Spinal cord (tissue), 10 donors: Measurements from ENCODE around the gene LRP1. TPM values are rescaled to one million over a fixed set of nuclear protein-coding genes. Genes with fewer than 3 reads are reported as not detected.

Experiments used
- DNase-seq, 6 donors: peaks; one replicate each; pipeline versions ENCODE4 v3.0.0 to v3.0.0-alpha.2; 2013 to 2015; ENCODE audit warnings: low spot score in 6 of 6, low read depth in 4 of 6
- H3K27ac ChIP-seq: one replicate; pipeline ENCODE4 v1.5.1; 2013; ENCODE audit warnings: low read depth, low read length, control low read depth
- H3K27me3 ChIP-seq: one replicate; pipeline ENCODE4 v1.6.1; 2013; ENCODE audit warnings: low read length; ENCODE audit not compliant: control insufficient read depth, insufficient read depth
- H3K36me3 ChIP-seq: one replicate; pipeline ENCODE4 v1.6.1; 2013; ENCODE audit warnings: low read length; ENCODE audit not compliant: control insufficient read depth, insufficient read depth
- H3K4me1 ChIP-seq: one replicate; pipeline ENCODE4 v1.6.1; 2013; ENCODE audit warnings: low read length; ENCODE audit not compliant: control insufficient read depth, insufficient read depth
- H3K4me3 ChIP-seq: one replicate; pipeline ENCODE4 v1.5.1; 2013; ENCODE audit warnings: low read depth, low read length, control low read depth
- H3K9me3 ChIP-seq: one replicate; pipeline ENCODE4 v1.6.1; 2013; ENCODE audit warnings: low read length; ENCODE audit not compliant: control insufficient read depth, insufficient read depth
- WGBS: methylation state at CpG from one replicate; pipeline ENCODE4 v1.1.5; 2013; ENCODE audit warnings: missing lambda C conversion rate; ENCODE audit not compliant: insufficient coverage; 5-methylcytosine and 5-hydroxymethylcytosine counted together
- polyA plus RNA-seq, 2 donors: library from polyadenylated mRNA; unstranded; fragments of 120-200 nt; gene quantifications; one replicate each; pipeline ENCODE4 v1.2.1, GENCODE V29; 2013; ENCODE audit not compliant: insufficient read length in 2 of 2
- total RNA-seq, 2 donors: library from RNA; depleted of rRNA in 1 of 2; stranded (reverse); fragments of 120-200 nt in 1 of 2; fragments of >200 nt in 1 of 2; gene quantifications; one replicate each; pipeline versions ENCODE4 v1.2.3 to v1.2.4, GENCODE V29; 2013 to 2014
- donor health status: healthy.

Gene LRP1
- total and polyA plus RNA-seq, 4 donors: 182 to 319 (median 239) TPM

- DNase-seq: peak in 5 of 6 donors; percentile 70 to 97 (median 82)
- Histone ChIP-seq H3K27ac (no peak overlapping the region), H3K4me3 (no peak overlapping the region), H3K27me3 (peaks cover 43% of the 10 kb centered on the region), H3K9me3 (no peaks in the 10 kb centered on the region), H3K4me1 (peaks cover 59% of the 10 kb centered on the region), H3K36me3 (peaks cover 54% of the 10 kb centered on the region)
- WGBS: 1% methylated on average over 8 of the region's 16 CpGs
Observed at GRCh38 chr12:57213058-57213715, 84.9 kb downstream of the LRP1 start.

- Histone ChIP-seq H3K4me3 (no peak overlapping the region), H3K27me3 (peaks cover 49% of the 10 kb centered on the region), H3K36me3 (peaks cover 47% of the 10 kb centered on the region), H3K4me1 (peaks cover 59% of the 10 kb centered on the region), H3K9me3 (no peaks in the 10 kb centered on the region), H3K27ac (no peak overlapping the region)
- no peak for DNase-seq
- 66% methylated on average over 3 of the region's 4 CpGs for WGBS
Observed at GRCh38 chr12:57213763-57214397, 85.6 kb downstream of the LRP1 start.

GRCh38 chr12:57214398-57214781 is 86.1 kb downstream of the LRP1 start:
- DNase-seq: peak in 3 of 6 donors; percentile 48 to 94 (median 88)
- Histone ChIP-seq H3K4me3 (no peak overlapping the region), H3K4me1 (peaks cover 64% of the 10 kb centered on the region), H3K9me3 (no peaks in the 10 kb centered on the region), H3K27ac (no peak overlapping the region), H3K36me3 (peaks cover 42% of the 10 kb centered on the region), H3K27me3 (peaks cover 54% of the 10 kb centered on the region)
- 2% methylated on average over 11 of the region's 14 CpGs for WGBS

DNA sequence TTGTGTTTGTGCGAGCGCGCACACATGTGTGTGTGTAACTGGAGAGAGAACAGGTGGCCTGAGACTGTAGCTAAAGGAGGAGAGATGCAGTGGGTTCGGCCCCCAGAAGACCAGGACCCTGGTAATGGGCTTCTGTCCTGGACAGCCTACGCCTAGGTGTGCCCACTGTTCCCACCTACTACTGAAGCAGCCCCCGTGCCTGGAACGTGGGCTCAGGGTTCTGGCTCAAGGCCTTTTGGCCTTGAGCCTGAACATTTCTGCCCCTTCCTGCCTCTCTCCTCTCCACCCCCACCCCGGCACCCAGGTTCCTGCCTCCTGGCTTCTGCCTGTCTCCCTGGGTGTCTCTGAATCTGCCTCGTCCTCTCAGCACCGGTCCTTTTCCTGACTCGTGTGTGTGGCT is 86.8 kb downstream of the LRP1 start:
- H3K36me3 ChIP-seq: peaks cover 36% of the 10 kb centered on the region
- DNase-seq: no peak
- no peaks in the 10 kb centered on the region for H3K9me3 ChIP-seq
- WGBS: 32% methylated on average over 11 of the region's 11 CpGs
- H3K4me3 ChIP-seq: no peak overlapping the region
- peaks cover 61% of the 10 kb centered on the region for H3K27me3 ChIP-seq
- H3K4me1 ChIP-seq: peaks cover 71% of the 10 kb centered on the region
- no peak overlapping the region for H3K27ac ChIP-seq

DNA sequence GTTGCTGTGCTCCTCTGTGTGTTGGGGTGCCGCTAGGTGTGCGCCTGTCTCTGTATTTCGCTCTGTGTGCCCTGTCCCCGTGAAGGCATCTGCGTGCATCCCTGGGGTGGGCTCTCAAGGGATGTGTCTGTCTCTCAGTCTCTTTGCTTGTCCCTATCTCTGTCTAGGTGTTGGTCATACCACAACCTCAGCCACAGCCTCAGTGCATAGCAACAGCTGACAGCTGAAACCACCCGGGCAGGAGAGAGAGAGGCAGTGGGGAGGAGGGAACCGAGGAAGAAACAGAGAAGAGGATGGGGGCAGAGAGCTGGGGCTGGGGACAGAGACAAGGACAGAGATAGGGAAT is 87.4 kb downstream of the LRP1 start:
- Histone ChIP-seq H3K36me3 (peaks cover 30% of the 10 kb centered on the region), H3K27me3 (peaks cover 67% of the 10 kb centered on the region), H3K4me1 (peaks cover 76% of the 10 kb centered on the region), H3K27ac (no peak overlapping the region), H3K4me3 (peak overlapping the region; percentile 9), H3K9me3 (no peaks in the 10 kb centered on the region)
- DNase-seq: peak in 1 of 6 donors; percentile 61
- 14% methylated on average over 7 of the region's 7 CpGs for WGBS

DNA sequence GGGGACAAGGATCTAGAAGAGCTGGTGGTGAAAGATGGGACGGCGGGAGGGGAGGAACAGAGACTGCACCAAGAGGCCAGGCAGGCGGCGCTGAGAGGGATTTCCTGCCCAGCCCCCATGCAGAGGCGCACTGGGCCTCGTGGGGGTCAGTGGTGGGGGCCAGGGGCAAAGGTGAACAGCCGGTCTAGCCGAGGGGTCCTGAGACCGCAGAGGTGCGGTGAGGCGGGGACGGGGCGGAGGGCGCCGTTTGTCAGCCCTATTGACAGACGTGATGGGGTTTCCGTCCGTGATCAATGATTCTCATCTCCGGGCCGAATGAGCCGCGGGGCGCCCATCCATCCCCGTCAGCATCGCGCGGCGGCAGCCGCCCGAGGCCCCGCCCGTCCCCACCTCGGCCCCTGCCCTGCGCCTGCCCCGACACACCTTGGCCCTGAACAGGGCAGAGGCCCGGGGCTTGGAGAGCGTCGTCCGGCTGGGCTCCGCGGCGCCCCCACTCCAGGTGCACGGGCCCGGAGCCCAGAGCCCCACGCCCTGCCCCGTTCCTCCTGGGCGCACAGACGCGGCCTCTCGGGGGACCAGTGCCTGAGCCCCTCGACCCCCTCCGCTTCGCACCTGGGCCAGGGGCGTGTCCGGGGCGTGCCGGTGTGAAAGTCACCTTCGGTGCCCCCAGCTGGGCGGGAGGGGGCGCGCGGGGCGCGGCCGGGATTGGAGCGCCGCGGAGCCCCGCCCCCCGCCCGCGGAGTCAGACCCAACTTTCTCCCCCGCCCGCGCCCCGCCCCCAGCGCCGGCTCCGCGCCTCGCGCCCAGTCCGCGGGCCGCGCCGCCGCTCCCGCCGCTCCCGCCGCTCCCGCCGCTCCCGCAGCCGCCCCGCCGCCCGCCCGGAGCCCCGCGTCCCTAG is 88.0 kb downstream of the LRP1 start, which contains the start of gene NXPH4:
Gene NXPH4 (plus strand): TSS at position 781 of the 898 bp plus-strand sequence. CDS start 176 bp downstream, outside the sequence.
- under 1% methylated on average over 98 of the region's 102 CpGs for WGBS
- peaks cover 73% of the 10 kb centered on the region for H3K27me3 ChIP-seq
- H3K9me3 ChIP-seq: no peaks in the 10 kb centered on the region
- H3K36me3 ChIP-seq: peaks cover 24% of the 10 kb centered on the region
- H3K4me3 ChIP-seq: peak within 1 kb of the TSS; percentile 35
- DNase-seq: peak in 2 of 6 donors; percentile 66 to 80
- peaks cover 80% of the 10 kb centered on the region for H3K4me1 ChIP-seq
- H3K27ac ChIP-seq: no peak within 1 kb of the TSS

- peaks cover 85% of the 10 kb centered on the region for H3K4me1 ChIP-seq
- no peak overlapping the region for H3K27ac ChIP-seq
- peaks cover 82% of the 10 kb centered on the region for H3K27me3 ChIP-seq
- 1% methylated on average over 56 of the region's 63 CpGs for WGBS
- peak overlapping the region; percentile 35 for H3K4me3 ChIP-seq
- H3K9me3 ChIP-seq: no peaks in the 10 kb centered on the region
- H3K36me3 ChIP-seq: peaks cover 14% of the 10 kb centered on the region
- DNase-seq: peak in 2 of 6 donors; percentile 62 to 70
Observed at GRCh38 chr12:57216921-57217879, 88.9 kb downstream of the LRP1 start.

DNA sequence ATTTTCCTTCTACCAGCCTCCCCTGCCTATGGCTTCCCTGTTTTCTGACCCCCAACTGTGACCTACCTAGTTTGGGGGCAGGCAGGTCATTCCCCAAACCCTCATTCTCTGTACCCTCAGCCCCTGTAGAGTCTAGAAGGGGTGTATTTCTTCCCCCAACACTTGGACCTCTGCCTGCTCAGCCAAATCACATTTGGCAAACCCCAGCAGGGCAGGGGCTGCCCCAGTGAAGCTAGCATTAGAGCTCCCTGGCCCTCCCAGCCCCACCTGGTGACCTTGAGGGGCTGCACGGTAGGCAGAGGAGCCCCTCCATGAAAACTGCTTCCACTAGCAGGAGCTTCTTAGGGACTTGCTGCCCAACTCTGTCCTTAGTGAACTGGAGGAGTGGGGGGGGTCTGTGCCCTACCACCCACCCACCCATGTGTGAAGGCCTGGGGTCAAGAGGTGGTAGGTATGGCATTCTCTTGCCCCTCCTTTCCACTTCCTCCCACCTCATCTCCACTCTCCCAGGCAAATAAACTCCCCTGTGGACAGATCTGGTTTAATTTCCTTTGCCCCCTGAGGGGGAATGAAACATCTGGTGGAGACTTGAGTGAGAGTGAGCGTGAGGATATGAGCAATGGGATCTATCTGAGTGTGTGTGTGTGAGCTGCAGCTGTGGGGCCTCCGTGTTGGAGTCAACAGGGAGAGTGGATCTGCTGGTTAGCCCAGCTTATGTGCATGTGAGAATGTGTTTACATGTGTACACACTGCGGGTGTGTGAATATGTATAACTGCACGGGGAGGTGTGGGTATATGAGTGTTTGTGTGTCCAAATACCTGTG is 90.0 kb downstream of the LRP1 start:
- DNase-seq: peak in 1 of 6 donors; percentile 76
- Histone ChIP-seq H3K27ac (no peak overlapping the region), H3K27me3 (peaks cover 93% of the 10 kb centered on the region), H3K36me3 (peaks cover 5% of the 10 kb centered on the region), H3K9me3 (no peaks in the 10 kb centered on the region), H3K4me3 (no peak overlapping the region), H3K4me1 (peaks cover 83% of the 10 kb centered on the region)
- 31% methylated on average over 4 of the region's 5 CpGs for WGBS
